HepG2 (cell line): ENCODE measurements around the gene UBXN2A. TPM values are rescaled to one million over a fixed set of nuclear protein-coding genes. Genes with fewer than 3 reads are reported as not detected.

Experiments
- ATAC-seq: fragments of 200-7000 bp; cut with Tn5 transposase; 3 replicates; pipeline ENCODE4 v1.9.1; 2020; ENCODE audit warnings: mild to moderate bottlenecking, moderate library complexity
- BruUV-seq: library from RNA; stranded (reverse); fragments of 400-500 nt; replicated peaks from 2 replicates; lab custom pipeline; 2021; lab: Mats Ljungman, UMichigan
- CTCF ChIA-PET: fragments of 300-600 bp; formaldehyde crosslinking; extraction: SDS; loops from one replicate; lab custom pipeline; 2021; ENCODE audit warnings: low total read pairs, inconsistent platforms, low intra/inter-chr PET ratio; lab: Yijun Ruan, JAX
- POLR2A ChIA-PET: fragments of 350-600 bp; sonication (Branson Sonifier 250); formaldehyde crosslinking; loops from one replicate; lab custom pipeline; 2020; ENCODE audit warnings: antibody characterized with exemption, inconsistent platforms; lab: Yijun Ruan, JAX
- DNase-seq: peaks from one replicate; pipeline ENCODE4 v3.0.0-alpha.2; 2015; ENCODE audit warnings: low spot score
- FAIRE-seq: peaks from 3 replicates; lab custom pipeline; 2011; peaks lifted over from hg19 to GRCh38; lab: Jason Lieb, UNC
- H2AFZ ChIP-seq: one replicate; pipeline ENCODE4 v1.6.1; 2011; ENCODE audit warnings: low read length, inconsistent platforms
- H3K27ac ChIP-seq: fragments of 300-600 bp; 3 replicates; pipeline ENCODE4 v1.8.0; 2011; ENCODE audit warnings: mixed run types, mild to moderate bottlenecking, mixed read lengths, low read length, inconsistent platforms; ENCODE audit not compliant: insufficient read depth; ENCODE audit errors: extremely low read length
- H3K27me3 ChIP-seq, 2 experiments: fragments of 200-600 bp in 1 of 2; 2 replicates in 1 of 2; 3 replicates in 1 of 2; pipeline versions ENCODE4 v1.6.0 to v1.8.0; 2011; ENCODE audit warnings: low read length in 2 of 2, mild to moderate bottlenecking in 2 of 2, moderate library complexity in 2 of 2, inconsistent platforms in 1 of 2; ENCODE audit not compliant: insufficient read depth in 2 of 2, control insufficient read depth in 1 of 2
- H3K36me3 ChIP-seq, 2 experiments: fragments of 200-600 bp in 1 of 2; replicated peaks in 1 of 2; 2 replicates in 1 of 2; 3 replicates in 1 of 2; pipeline versions ENCODE4 v1.5.1 to v1.8.0; 2011; ENCODE audit warnings: low read length in 2 of 2, inconsistent platforms in 1 of 2; ENCODE audit not compliant: insufficient read depth in 2 of 2, control insufficient read depth in 1 of 2
- H3K4me1 ChIP-seq: 2 replicates; pipeline ENCODE4 v1.5.1; 2012; ENCODE audit warnings: low read length, inconsistent platforms; ENCODE audit not compliant: insufficient read depth
- H3K4me2 ChIP-seq: 2 replicates; pipeline ENCODE4 v1.6.0; 2011; ENCODE audit warnings: low read depth, low read length, inconsistent platforms
- H3K4me3 ChIP-seq, 3 experiments: fragments of 200-600 bp in 1 of 3; sonication (generic), shearing (Covaris generic) in 1 of 3; replicated peaks in 1 of 3; 2 replicates each; pipeline ENCODE4 v1.5.1; 2011 to 2016; ENCODE audit warnings: low read length in 3 of 3, inconsistent platforms in 2 of 3, low read depth in 2 of 3, mild to moderate bottlenecking in 2 of 3, control low read depth in 1 of 3, mixed read lengths in 1 of 3; ENCODE audit not compliant: insufficient read depth in 1 of 3
- H3K79me2 ChIP-seq: one replicate; pipeline ENCODE4 v1.6.1; 2011; ENCODE audit warnings: low read length, inconsistent platforms; ENCODE audit not compliant: insufficient read depth
- H3K9ac ChIP-seq: 2 replicates; pipeline ENCODE4 v1.6.0; 2011; ENCODE audit warnings: mild to moderate bottlenecking, low read depth, low read length, inconsistent platforms; ENCODE audit not compliant: insufficient read depth
- H3K9me3 ChIP-seq: 2 replicates; pipeline ENCODE4 v1.5.1; 2012; ENCODE audit warnings: mild to moderate bottlenecking, low read length
- H4K20me1 ChIP-seq: 2 replicates; pipeline ENCODE4 v1.6.0; 2011; ENCODE audit warnings: inconsistent platforms, mild to moderate bottlenecking, low read length, moderate library complexity; ENCODE audit not compliant: insufficient read depth
- ARID3A ChIP-seq: IDR thresholded peaks from 2 replicates; pipeline ENCODE4 v1.6.1; 2012; ENCODE audit warnings: low read depth, low read length, improper control_type of control experiment
- CBX2 ChIP-seq, 2 experiments: fragments of 200-600 bp in 1 of 2; sonication (generic); formaldehyde crosslinking in 1 of 2; IDR thresholded peaks; 2 replicates each; pipeline versions ENCODE4 v1.7.0 to v1.8.1; 2018 to 2022; ENCODE audit warnings: low read depth in 2 of 2, low read length in 1 of 2, mild to moderate bottlenecking in 1 of 2, missing genetic modification reagents in 1 of 2
- FOXC1 ChIP-seq: sonication (generic); formaldehyde crosslinking; IDR thresholded peaks from 2 replicates; pipeline ENCODE4 v1.8.0; 2022; ENCODE audit warnings: mild to moderate bottlenecking, missing genetic modification reagents, borderline replicate concordance
- GATAD1 ChIP-seq: IDR thresholded peaks from 2 replicates; pipeline ENCODE4 v1.6.1; 2016; ENCODE audit warnings: missing genetic modification reagents, missing compliant biosample characterization
- GZF1 ChIP-seq: sonication (generic); formaldehyde crosslinking; IDR thresholded peaks from 2 replicates; pipeline ENCODE4 v1.5.1; 2020; ENCODE audit warnings: mild to moderate bottlenecking, missing genetic modification reagents
- KDM5B ChIP-seq: sonication (generic); formaldehyde crosslinking; IDR thresholded peaks from 2 replicates; pipeline ENCODE4 v1.4.0; 2020; ENCODE audit warnings: missing genetic modification reagents, mild to moderate bottlenecking, borderline replicate concordance
- KLF11 ChIP-seq: IDR thresholded peaks from 2 replicates; pipeline ENCODE4 v1.6.1; 2016; ENCODE audit warnings: missing compliant biosample characterization
- KLF15 ChIP-seq: sonication (generic); formaldehyde crosslinking; IDR thresholded peaks from 2 replicates; pipeline ENCODE4 v1.8.1; 2023; ENCODE audit warnings: borderline replicate concordance, mild to moderate bottlenecking, inconsistent platforms, missing genetic modification reagents, mixed read lengths
- MAFF ChIP-seq: IDR thresholded peaks from 2 replicates; pipeline ENCODE4 v1.6.1; 2011; ENCODE audit warnings: low read depth, low read length, improper control_type of control experiment
- MAFK ChIP-seq, 2 experiments: IDR thresholded peaks in 1 of 2; conservative IDR thresholded peaks in 1 of 2; 2 replicates each; pipeline ENCODE4 v1.6.1; 2011; ENCODE audit warnings: improper control_type of control experiment in 2 of 2, low read length in 2 of 2
- SMC3 ChIP-seq: IDR thresholded peaks from 2 replicates; pipeline ENCODE4 v1.6.1; 2011; ENCODE audit warnings: low read length, improper control_type of control experiment
- STAG1 ChIP-seq: sonication (generic); formaldehyde crosslinking; IDR thresholded peaks from 2 replicates; pipeline ENCODE4 v1.4.0; 2020; ENCODE audit warnings: missing genetic modification reagents
- YEATS2 ChIP-seq: sonication (generic); formaldehyde crosslinking; IDR thresholded peaks from 2 replicates; pipeline ENCODE4 v1.4.0; 2020; ENCODE audit warnings: missing genetic modification reagents, borderline replicate concordance
- ZFP41 ChIP-seq: sonication (generic); formaldehyde crosslinking; IDR thresholded peaks from 2 replicates; pipeline ENCODE4 v1.4.0; 2020; ENCODE audit warnings: mild to moderate bottlenecking, missing genetic modification reagents, borderline replicate concordance
- ZNF10 ChIP-seq: sonication (generic); formaldehyde crosslinking; IDR thresholded peaks from 2 replicates; pipeline ENCODE4 v1.4.0; 2020; ENCODE audit warnings: mild to moderate bottlenecking, low read depth, missing genetic modification reagents, borderline replicate concordance
- ZNF335 ChIP-seq: sonication (generic); formaldehyde crosslinking; IDR thresholded peaks from 2 replicates; pipeline ENCODE4 v1.4.0; 2020; ENCODE audit warnings: missing genetic modification reagents
- ZNF460 ChIP-seq: sonication (generic); formaldehyde crosslinking; IDR thresholded peaks from 2 replicates; pipeline ENCODE4 v1.5.1; 2020; ENCODE audit warnings: missing genetic modification reagents, mild to moderate bottlenecking, borderline replicate concordance
- WGBS: methylation state at CpG from one replicate; pipeline ENCODE4 v1.1.6; 2017; ENCODE audit warnings: low lambda C conversion rate; 5-methylcytosine and 5-hydroxymethylcytosine counted together
- in situ Hi-C: cut with HindIII; loops from 2 replicates; pipeline ENCODE4 v1.10.0; 2017; ENCODE audit warnings: low pct_unique_long_range_greater_than_20kb; ENCODE audit not compliant: extremely low pct_ligation_motif_present
- intact Hi-C: fragments of 100-400 bp; cut with micrococcal nuclease; formaldehyde crosslinking; loops from one replicate; pipeline ENCODE4 v1.10.0; 2022; ENCODE audit not compliant: unreplicated experiment
- polyA plus RNA-seq, 8 experiments: library from polyadenylated mRNA; depleted of rRNA in 3 of 8; stranded (reverse) in 7 of 8; unstranded in 1 of 8; fragments of >200 nt; fragmentation: Illumina TruSeq in 4 of 8; extraction: Trizol in 4 of 8; gene quantifications; 2 replicates each; pipeline versions ENCODE4 v1.2.1 to v1.2.3, GENCODE V29; 2011 to 2016; ENCODE audit warnings: low read depth in 4 of 8, missing spikeins in 1 of 8, mixed read lengths in 1 of 8; ENCODE audit not compliant: insufficient read depth in 1 of 8
- total RNA-seq, 5 experiments: library from RNA; depleted of rRNA; stranded (reverse); fragments of >200 nt; fragmentation: Illumina TruSeq; extraction: Trizol; gene quantifications; 2 replicates each; pipeline ENCODE4 v1.2.3, GENCODE V29; 2016; ENCODE audit warnings: low read depth in 1 of 5

Gene UBXN2A
- total and polyA plus RNA-seq, 2 of the 13 experiments (the other 11 are each of a cell fraction or from before 2014, with no cell fraction given): 8.3 to 20.9 TPM

GRCh38 chr2:23976883-23977282 lies 36.6 kb downstream of the UBXN2A start:
- DNase-seq (no peak), FAIRE-seq (no peak), ATAC-seq (no peak)
- in situ Hi-C loops: no loop called here
- intact Hi-C loops: no loop called here
- Histone ChIP-seq H3K9ac (no peak overlapping the region), H3K4me3 (no peak overlapping the region), H3K9me3 (no peaks in the 10 kb centered on the region), H3K4me2 (no peak overlapping the region), H2AFZ (no peak overlapping the region), H3K27me3 (no peaks in the 10 kb centered on the region), H3K27ac (no peak overlapping the region), H3K36me3 (peaks cover 3 to 36% of the 10 kb centered on the region in 2 experiments; a peak in 4 of 5 replicates), H3K4me1 (no peaks in the 10 kb centered on the region), H4K20me1 (no peaks in the 10 kb centered on the region), H3K79me2 (no peaks in the 10 kb centered on the region)
- 95% methylated on average over 8 of the region's 8 CpGs for WGBS
- CTCF ChIA-PET: no interaction called here
- BruUV-seq: no TSS peak
- TF ChIP-seq ZFP41 (no peak), YEATS2 (no peak), GZF1 (CRISPR knock-in tag) (no peak), GATAD1 (no peak), KLF15 (no peak), KLF11 (CRISPR knock-in tag) (no peak), MAFK (conservative IDR thresholded peaks at IDR 0.05 in 1 of 2, IDR thresholded peaks at IDR 0.05 in 1 of 2; ENCODE audit: low read length in 2 of 2) (peak; percentile 78 to 83), FOXC1 (no peak), MAFF (peak; percentile 78)
- POLR2A ChIA-PET: no interaction called here

GRCh38 chr2:23988371-23988770 lies 48.1 kb downstream of the UBXN2A start:
- no peak overlapping the region for H3K9ac ChIP-seq
- peaks cover 3 to 24% of the 10 kb centered on the region in 2 experiments for H3K36me3 ChIP-seq
- no peaks in the 10 kb centered on the region for H3K27me3 ChIP-seq
- no peaks in the 10 kb centered on the region for H4K20me1 ChIP-seq
- no peaks in the 10 kb centered on the region for H3K9me3 ChIP-seq
- ChIA-PET CTCF (interaction anchor here (1.4 to 2.1 kb wide), 4 partner anchors 36 to 176 kb away, joined by 5 to 14 read pairs (median 8); partner anchors contain the start of gene TP53I3), POLR2A (no interaction called here)
- intact Hi-C loops (loop anchor here (1.0 kb wide), 1 partner anchor 36 kb away; no protein-coding TSS in a partner anchor), in situ Hi-C loops (no loop called here)
- 68% methylated on average over 2 of the region's 2 CpGs for WGBS
- peak; percentile 13 for DNase-seq
- no peaks in the 10 kb centered on the region for H3K4me1 ChIP-seq
- no peak overlapping the region for H3K4me3 ChIP-seq
- H3K79me2 ChIP-seq: no peaks in the 10 kb centered on the region
- H2AFZ ChIP-seq: no peak overlapping the region
- BruUV-seq: no TSS peak
- no peak overlapping the region for H3K27ac ChIP-seq
- no peak overlapping the region for H3K4me2 ChIP-seq
- no peak for FAIRE-seq
- peak; percentile 54; the same call in 2 of the 3 replicates for ATAC-seq
- TF ChIP-seq ZNF10 (CRISPR knock-in tag): no peak
- TF ChIP-seq CBX2 (IDR thresholded peaks at IDR 0.05; ENCODE audit: low read depth, low read length): no peak
- TF ChIP-seq CBX2 (CRISPR knock-in tag; IDR thresholded peaks at IDR 0.05; ENCODE audit: low read depth): no peak
- no peak for TF ChIP-seq ZNF335
- no peak for TF ChIP-seq FOXC1
- TF ChIP-seq KDM5B (CRISPR knock-in tag): no peak
- peak; percentile 6; the same call in 1 of the 2 replicates for TF ChIP-seq ARID3A
- no peak for TF ChIP-seq ZNF460
- peak; percentile 60 for TF ChIP-seq STAG1
- 0 out of 2 replicates have a peak, but pooled peaks have one; percentile 20 for TF ChIP-seq SMC3
